Effector CD8-positive, alpha-beta T cell (primary cell): Measurements from ENCODE around the gene CLEC16A.

ENCODE experiments used
- DNase-seq: peaks from one replicate; lab custom pipeline; 2025; lab: John Stamatoyannopoulos, UW

Gene CLEC16A

GRCh38 chr16:11118479-11118878 lies 174.1 kb downstream of the CLEC16A start:
- no peak for DNase-seq

GRCh38 chr16:11121083-11121608 lies 176.8 kb downstream of the CLEC16A start:
- no peak for DNase-seq

GRCh38 chr16:11121914-11122692 lies 177.7 kb downstream of the CLEC16A start:
- no peak for DNase-seq

- DNase-seq, result no peak
These were observed 179.3 kb downstream of the CLEC16A start for GRCh38 chr16:11123666-11124065.

GRCh38 chr16:11125936-11126335 lies 181.6 kb downstream of the CLEC16A start:
- DNase-seq, result no peak

- DNase-seq, result no peak
These were observed 182.2 kb downstream of the CLEC16A start for GRCh38 chr16:11126399-11127054.

- DNase-seq, result no peak
These were observed 183.3 kb downstream of the CLEC16A start for GRCh38 chr16:11127610-11128195.

- no peak for DNase-seq
These were observed 184.1 kb downstream of the CLEC16A start for GRCh38 chr16:11128211-11129141.

- no peak for DNase-seq
These were observed 185.0 kb downstream of the CLEC16A start for GRCh38 chr16:11129378-11129781.

GRCh38 chr16:11130978-11131665 lies 186.8 kb downstream of the CLEC16A start:
- no peak for DNase-seq

GRCh38 chr16:11131706-11132105 lies 187.3 kb downstream of the CLEC16A start:
- no peak for DNase-seq

GRCh38 chr16:11133344-11133943 lies 189.1 kb downstream of the CLEC16A start:
- DNase-seq, result no peak

- no peak for DNase-seq
These were observed 190.5 kb downstream of the CLEC16A start for GRCh38 chr16:11134722-11135463.

GRCh38 chr16:11135464-11135973 lies 191.2 kb downstream of the CLEC16A start:
- DNase-seq, result no peak

GRCh38 chr16:11136600-11136999 lies 192.2 kb downstream of the CLEC16A start:
- DNase-seq, result no peak

- DNase-seq, result no peak
These were observed 193.8 kb downstream of the CLEC16A start for GRCh38 chr16:11138022-11138768.

GRCh38 chr16:11138769-11139325 lies 194.5 kb downstream of the CLEC16A start:
- no peak for DNase-seq

GRCh38 chr16:11139326-11140097 lies 195.1 kb downstream of the CLEC16A start:
- DNase-seq, result no peak
